ENCODE results near the gene PRKCG. TPM values are rescaled to one million over a fixed set of nuclear protein-coding genes. Genes with fewer than 3 reads are reported as not detected.

The PRKCG gene
- total RNA-seq, 1 experiment from 2014 or later, result 2.8 TPM

DNA sequence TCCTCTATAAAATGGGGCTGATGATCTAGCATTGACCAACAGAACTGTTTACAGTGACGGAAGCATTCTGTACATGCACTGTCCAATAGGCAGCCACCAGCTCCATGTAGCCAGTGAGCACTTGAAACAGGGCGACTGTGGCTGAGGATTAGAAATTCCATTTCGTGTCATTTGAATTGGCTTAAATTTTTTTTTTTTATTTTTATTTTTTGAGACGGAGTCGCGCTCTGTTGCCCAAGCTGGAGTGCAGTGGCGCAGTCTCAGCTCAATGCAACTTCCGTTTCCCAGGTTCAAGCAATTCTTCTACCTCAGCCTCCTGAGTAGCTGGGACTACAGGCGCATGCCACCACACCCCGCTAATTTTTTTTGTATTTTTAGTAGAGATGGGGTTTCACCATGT is 3.0 kb downstream of the PRKCG start:
- no peaks in the 10 kb centered on the region for H3K79me2 ChIP-seq (ENCODE audit: insufficient read depth, low read length)
- TF ChIP-seq, protein P1, sequence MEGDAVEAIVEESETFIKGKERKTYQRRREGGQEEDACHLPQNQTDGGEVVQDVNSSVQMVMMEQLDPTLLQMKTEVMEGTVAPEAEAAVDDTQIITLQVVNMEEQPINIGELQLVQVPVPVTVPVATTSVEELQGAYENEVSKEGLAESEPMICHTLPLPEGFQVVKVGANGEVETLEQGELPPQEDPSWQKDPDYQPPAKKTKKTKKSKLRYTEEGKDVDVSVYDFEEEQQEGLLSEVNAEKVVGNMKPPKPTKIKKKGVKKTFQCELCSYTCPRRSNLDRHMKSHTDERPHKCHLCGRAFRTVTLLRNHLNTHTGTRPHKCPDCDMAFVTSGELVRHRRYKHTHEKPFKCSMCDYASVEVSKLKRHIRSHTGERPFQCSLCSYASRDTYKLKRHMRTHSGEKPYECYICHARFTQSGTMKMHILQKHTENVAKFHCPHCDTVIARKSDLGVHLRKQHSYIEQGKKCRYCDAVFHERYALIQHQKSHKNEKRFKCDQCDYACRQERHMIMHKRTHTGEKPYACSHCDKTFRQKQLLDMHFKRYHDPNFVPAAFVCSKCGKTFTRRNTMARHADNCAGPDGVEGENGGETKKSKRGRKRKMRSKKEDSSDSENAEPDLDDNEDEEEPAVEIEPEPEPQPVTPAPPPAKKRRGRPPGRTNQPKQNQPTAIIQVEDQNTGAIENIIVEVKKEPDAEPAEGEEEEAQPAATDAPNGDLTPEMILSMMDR (IDR thresholded peaks at IDR 0.05 in 2 of 3, conservative IDR thresholded peaks at IDR 0.05 in 1 of 3; ENCODE audit: borderline replicate concordance in 1 of 3, insufficient read depth in 1 of 3, low read depth in 2 of 3, low read length in 2 of 3), result no peak
- TF ChIP-seq POLR2AphosphoS5 (IDR thresholded peaks at IDR 0.05; ENCODE audit: low read depth, low read length), result no peak
- TF ChIP-seq, protein P2, sequence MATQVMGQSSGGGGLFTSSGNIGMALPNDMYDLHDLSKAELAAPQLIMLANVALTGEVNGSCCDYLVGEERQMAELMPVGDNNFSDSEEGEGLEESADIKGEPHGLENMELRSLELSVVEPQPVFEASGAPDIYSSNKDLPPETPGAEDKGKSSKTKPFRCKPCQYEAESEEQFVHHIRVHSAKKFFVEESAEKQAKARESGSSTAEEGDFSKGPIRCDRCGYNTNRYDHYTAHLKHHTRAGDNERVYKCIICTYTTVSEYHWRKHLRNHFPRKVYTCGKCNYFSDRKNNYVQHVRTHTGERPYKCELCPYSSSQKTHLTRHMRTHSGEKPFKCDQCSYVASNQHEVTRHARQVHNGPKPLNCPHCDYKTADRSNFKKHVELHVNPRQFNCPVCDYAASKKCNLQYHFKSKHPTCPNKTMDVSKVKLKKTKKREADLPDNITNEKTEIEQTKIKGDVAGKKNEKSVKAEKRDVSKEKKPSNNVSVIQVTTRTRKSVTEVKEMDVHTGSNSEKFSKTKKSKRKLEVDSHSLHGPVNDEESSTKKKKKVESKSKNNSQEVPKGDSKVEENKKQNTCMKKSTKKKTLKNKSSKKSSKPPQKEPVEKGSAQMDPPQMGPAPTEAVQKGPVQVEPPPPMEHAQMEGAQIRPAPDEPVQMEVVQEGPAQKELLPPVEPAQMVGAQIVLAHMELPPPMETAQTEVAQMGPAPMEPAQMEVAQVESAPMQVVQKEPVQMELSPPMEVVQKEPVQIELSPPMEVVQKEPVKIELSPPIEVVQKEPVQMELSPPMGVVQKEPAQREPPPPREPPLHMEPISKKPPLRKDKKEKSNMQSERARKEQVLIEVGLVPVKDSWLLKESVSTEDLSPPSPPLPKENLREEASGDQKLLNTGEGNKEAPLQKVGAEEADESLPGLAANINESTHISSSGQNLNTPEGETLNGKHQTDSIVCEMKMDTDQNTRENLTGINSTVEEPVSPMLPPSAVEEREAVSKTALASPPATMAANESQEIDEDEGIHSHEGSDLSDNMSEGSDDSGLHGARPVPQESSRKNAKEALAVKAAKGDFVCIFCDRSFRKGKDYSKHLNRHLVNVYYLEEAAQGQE (IDR thresholded peaks at IDR 0.05; ENCODE audit: low read depth), result no peak
- TF ChIP-seq CEBPB (IDR thresholded peaks at IDR 0.05; ENCODE audit: low read depth), result no peak
- TF ChIP-seq EZH2phosphoT487 (IDR thresholded peaks at IDR 0.05; ENCODE audit: borderline replicate concordance), result no peak
- TF ChIP-seq SP1 (IDR thresholded peaks at IDR 0.05; ENCODE audit: low read depth), result no peak
- no peak for TF ChIP-seq YY1 (IDR thresholded peaks at IDR 0.05; ENCODE audit: extremely low read depth, insufficient replicate concordance, low read depth, low read length)
- TF ChIP-seq, protein P3, sequence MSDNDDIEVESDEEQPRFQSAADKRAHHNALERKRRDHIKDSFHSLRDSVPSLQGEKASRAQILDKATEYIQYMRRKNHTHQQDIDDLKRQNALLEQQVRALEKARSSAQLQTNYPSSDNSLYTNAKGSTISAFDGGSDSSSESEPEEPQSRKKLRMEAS (IDR thresholded peaks at IDR 0.05), result no peak
- no peak for TF ChIP-seq ZNF274 (IDR thresholded peaks at IDR 0.05; ENCODE audit: low read depth, low read length)
- TF ChIP-seq EGR1 (IDR thresholded peaks at IDR 0.05; ENCODE audit: low read depth), result no peak
- TF ChIP-seq EZH2 (IDR thresholded peaks at IDR 0.05), result no peak
- TF ChIP-seq, protein P4, sequence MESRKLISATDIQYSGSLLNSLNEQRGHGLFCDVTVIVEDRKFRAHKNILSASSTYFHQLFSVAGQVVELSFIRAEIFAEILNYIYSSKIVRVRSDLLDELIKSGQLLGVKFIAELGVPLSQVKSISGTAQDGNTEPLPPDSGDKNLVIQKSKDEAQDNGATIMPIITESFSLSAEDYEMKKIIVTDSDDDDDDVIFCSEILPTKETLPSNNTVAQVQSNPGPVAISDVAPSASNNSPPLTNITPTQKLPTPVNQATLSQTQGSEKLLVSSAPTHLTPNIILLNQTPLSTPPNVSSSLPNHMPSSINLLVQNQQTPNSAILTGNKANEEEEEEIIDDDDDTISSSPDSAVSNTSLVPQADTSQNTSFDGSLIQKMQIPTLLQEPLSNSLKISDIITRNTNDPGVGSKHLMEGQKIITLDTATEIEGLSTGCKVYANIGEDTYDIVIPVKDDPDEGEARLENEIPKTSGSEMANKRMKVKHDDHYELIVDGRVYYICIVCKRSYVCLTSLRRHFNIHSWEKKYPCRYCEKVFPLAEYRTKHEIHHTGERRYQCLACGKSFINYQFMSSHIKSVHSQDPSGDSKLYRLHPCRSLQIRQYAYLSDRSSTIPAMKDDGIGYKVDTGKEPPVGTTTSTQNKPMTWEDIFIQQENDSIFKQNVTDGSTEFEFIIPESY (IDR thresholded peaks at IDR 0.05; ENCODE audit: extremely low read depth, insufficient replicate concordance, low read length), result no peak
- TF ChIP-seq RAD21 (IDR thresholded peaks at IDR 0.05; ENCODE audit: low read depth), result no peak
- no peak for TF ChIP-seq ZFX (IDR thresholded peaks at IDR 0.05)
- TF ChIP-seq SIN3A (IDR thresholded peaks at IDR 0.05; ENCODE audit: low read depth), result no peak
- TF ChIP-seq POLR2A (IDR thresholded peaks at IDR 0.05; ENCODE audit: borderline replicate concordance, extremely low read depth, insufficient read depth, insufficient read length), result no peak
- TF ChIP-seq JUND (IDR thresholded peaks at IDR 0.05), result no peak
- no peak for TF ChIP-seq SRF (IDR thresholded peaks at IDR 0.05; ENCODE audit: low read depth)
- TF ChIP-seq TCF7L2 (IDR thresholded peaks at IDR 0.05; ENCODE audit: borderline replicate concordance, extremely low read depth, insufficient read depth, insufficient read length), result no peak
- no peaks in the 10 kb centered on the region for H3K27me3 ChIP-seq (ENCODE audit: insufficient read depth, low read length)
- no TSS peak for BruUV-seq (replicated peaks)
- ChIA-PET CTCF (no interaction called here), POLR2A (interaction anchor here (0.8 kb wide), 1 partner anchor 17 kb away, joined by 3 read pairs; the partner anchor contains the start of gene MYADM), RAD21 (ENCODE audit: low non-redundant PET in 1 of 2, low total read pairs in 2 of 2, uncharacterized antibody in 2 of 2, unreplicated experiment in 2 of 2) (no interaction called here)
- H3K9ac ChIP-seq (ENCODE audit: low read length), result no peak overlapping the region
- no peaks in the 10 kb centered on the region for H3K9me2 ChIP-seq (ENCODE audit: insufficient read depth)
- no peak overlapping the region for H3K4me2 ChIP-seq (ENCODE audit: low read length)
- H2AFZ ChIP-seq (ENCODE audit: low read depth, low read length, poor library complexity, severe bottlenecking), result no peak overlapping the region
- peaks cover 15 to 32% of the 10 kb centered on the region in 2 experiments for H3K4me1 ChIP-seq (ENCODE audit: control insufficient read depth in 1 of 2, insufficient read depth in 2 of 2, low read length in 2 of 2)
- intact Hi-C loops (cut with micrococcal nuclease), result no loop called here
- ATAC-seq (no peak), DNase-seq (ENCODE audit: low read depth, low spot score) (no peak)
- no peak overlapping the region for H3K4me3 ChIP-seq (replicated peaks in 1 of 2; ENCODE audit: low read depth in 1 of 2, low read length in 2 of 2)
- no peak overlapping the region for H3K27ac ChIP-seq (ENCODE audit: low read depth, low read length)
- no peaks in the 10 kb centered on the region for H4K20me1 ChIP-seq (ENCODE audit: insufficient read depth)
- no peaks in the 10 kb centered on the region for H3K36me3 ChIP-seq (ENCODE audit: control insufficient read depth in 1 of 2, insufficient read depth in 2 of 2, low read length in 2 of 2)
- no peaks in the 10 kb centered on the region for H3K9me3 ChIP-seq (ENCODE audit: control insufficient read depth in 1 of 2, insufficient read depth in 1 of 2, low read depth in 1 of 2, low read length in 2 of 2)
